ENCODE results near the gene SYCP2. TPM values are rescaled to one million over a fixed set of nuclear protein-coding genes. Genes with fewer than 3 reads are reported as not detected.
A peak's percentile ranks its signal among the peaks of the same experiment; 100 is the strongest.

SYCP2 gene
- total RNA-seq, 1 donor from 2014 or later: 0.88 TPM

DNA sequence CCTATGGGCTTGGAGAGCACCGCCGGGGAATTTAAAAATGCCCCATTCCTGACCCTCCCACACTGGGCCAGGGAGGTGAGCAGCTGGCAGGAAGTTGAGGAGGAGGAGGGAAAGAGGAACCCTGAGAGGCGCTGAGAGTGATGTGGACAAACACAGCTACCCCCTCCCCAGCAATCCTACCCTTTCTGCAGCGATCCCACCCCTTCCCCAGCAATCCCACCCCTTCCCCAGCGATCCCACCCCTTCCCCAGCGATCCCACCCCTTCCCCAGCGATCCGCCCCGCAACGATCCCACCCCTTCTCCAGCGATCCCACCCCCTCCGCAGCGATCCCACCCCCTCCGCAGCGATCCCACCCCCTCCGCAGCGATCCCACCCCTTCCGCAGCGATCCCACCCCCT lies 111.6 kb downstream of the SYCP2 start:
- Mint-ChIP-seq H3K36me3 (no peaks in the 10 kb centered on the region), H3K9me3 (no peaks in the 10 kb centered on the region), H3K27me3 (ENCODE audit: insufficient read depth, low read depth) (peaks cover 12% of the 10 kb centered on the region), H3K4me3 (no peak overlapping the region), H3K27ac (no peak overlapping the region), H3K4me1 (peaks cover 15% of the 10 kb centered on the region)
- Histone ChIP-seq H3K4me1 (no peaks in the 10 kb centered on the region), H2AFZ (replicated peaks) (no peak overlapping the region), H3K79me2 (ENCODE audit: low read depth) (no peaks in the 10 kb centered on the region), H3K9me3 (ENCODE audit: low read depth) (no peaks in the 10 kb centered on the region), H3K27me3 (no peaks in the 10 kb centered on the region), H3K9ac (no peak overlapping the region), H3K27ac (no peak overlapping the region), H3K36me3 (no peaks in the 10 kb centered on the region), H3K4me2 (no peak overlapping the region), H3K4me3 (no peak overlapping the region), H3F3A (ENCODE audit: low read depth) (no peaks in the 10 kb centered on the region), H4K20me1 (ENCODE audit: low read depth) (no peaks in the 10 kb centered on the region)
- DNase-seq (ENCODE audit: low spot score): no peak
- no peak for TF ChIP-seq EZH2 (IDR thresholded peaks at IDR 0.05)
- TF ChIP-seq EZH2phosphoT487 (IDR thresholded peaks at IDR 0.05): no peak
- TF ChIP-seq, protein P1, sequence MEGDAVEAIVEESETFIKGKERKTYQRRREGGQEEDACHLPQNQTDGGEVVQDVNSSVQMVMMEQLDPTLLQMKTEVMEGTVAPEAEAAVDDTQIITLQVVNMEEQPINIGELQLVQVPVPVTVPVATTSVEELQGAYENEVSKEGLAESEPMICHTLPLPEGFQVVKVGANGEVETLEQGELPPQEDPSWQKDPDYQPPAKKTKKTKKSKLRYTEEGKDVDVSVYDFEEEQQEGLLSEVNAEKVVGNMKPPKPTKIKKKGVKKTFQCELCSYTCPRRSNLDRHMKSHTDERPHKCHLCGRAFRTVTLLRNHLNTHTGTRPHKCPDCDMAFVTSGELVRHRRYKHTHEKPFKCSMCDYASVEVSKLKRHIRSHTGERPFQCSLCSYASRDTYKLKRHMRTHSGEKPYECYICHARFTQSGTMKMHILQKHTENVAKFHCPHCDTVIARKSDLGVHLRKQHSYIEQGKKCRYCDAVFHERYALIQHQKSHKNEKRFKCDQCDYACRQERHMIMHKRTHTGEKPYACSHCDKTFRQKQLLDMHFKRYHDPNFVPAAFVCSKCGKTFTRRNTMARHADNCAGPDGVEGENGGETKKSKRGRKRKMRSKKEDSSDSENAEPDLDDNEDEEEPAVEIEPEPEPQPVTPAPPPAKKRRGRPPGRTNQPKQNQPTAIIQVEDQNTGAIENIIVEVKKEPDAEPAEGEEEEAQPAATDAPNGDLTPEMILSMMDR (IDR thresholded peaks at IDR 0.05): no peak

DNA sequence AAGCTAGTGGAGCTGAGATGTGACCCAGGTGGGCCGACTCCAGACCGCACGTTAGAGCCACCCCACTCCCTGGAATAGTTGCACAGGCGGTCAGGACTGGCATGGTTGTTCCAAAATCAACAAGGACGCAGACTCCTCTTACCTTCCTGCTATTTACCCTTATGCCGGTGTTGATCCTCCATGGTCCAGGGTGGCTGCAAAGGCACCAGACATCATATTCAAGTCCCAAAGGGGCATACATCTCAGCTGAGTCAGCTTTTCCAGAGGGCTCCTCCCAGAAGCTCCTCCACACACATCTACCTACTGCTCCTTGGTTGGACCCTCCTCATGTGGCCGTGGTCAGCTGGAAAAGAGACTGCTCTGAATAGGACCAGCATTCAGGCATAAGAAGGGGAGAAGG lies 112.2 kb downstream of the SYCP2 start:
- no peaks in the 10 kb centered on the region for H3K27me3 ChIP-seq
- TF ChIP-seq EZH2 (IDR thresholded peaks at IDR 0.05): no peak
- DNase-seq (ENCODE audit: low spot score): no peak

DNA sequence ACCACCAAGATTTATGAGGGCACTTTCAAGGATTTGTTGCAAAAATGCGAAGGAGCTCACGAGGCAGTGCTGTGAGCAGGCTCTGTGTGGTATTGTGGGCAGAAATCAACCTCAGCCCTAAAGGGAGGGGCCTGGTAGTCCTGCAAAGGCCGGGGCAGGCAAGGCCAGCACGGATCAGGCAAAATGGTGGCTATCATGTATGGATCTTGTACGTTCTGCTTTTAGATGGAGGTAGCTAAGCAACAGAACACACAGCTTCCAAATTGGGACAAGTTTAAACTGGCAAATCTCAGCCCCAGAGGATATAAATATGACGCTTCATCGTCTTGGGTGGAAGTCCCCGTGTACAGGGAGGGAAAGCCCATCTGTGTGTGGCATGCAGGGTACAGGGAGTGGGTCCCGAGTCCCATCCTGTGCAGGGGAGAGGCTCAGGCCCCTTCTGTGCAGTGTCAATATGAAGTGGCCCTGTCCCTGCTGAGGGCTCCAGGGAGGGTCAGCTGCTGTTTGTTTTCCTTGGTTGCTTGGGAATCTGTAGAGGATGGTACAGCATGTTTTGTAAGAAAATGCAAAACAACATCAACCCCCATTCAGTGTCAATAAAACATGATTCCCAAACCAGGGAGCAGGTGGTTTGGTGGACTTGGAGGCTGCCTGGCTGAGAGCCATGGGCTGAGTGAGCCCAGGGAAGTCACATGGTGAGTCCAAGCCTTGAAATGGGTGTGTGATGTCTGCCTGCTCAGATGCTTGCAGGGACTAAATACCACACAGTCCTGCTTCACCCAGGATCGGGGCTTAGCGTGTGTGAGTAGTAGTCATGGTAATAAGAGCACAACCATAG lies 113.0 kb downstream of the SYCP2 start:
- TF ChIP-seq EZH2 (IDR thresholded peaks at IDR 0.05) (no peak), EZH2phosphoT487 (IDR thresholded peaks at IDR 0.05) (no peak)
- TF ChIP-seq, protein P1 (IDR thresholded peaks at IDR 0.05): no peak
- Histone ChIP-seq H4K20me1 (ENCODE audit: low read depth) (no peaks in the 10 kb centered on the region), H3K4me1 (no peaks in the 10 kb centered on the region), H2AFZ (replicated peaks) (no peak overlapping the region), H3K4me3 (no peak overlapping the region), H3F3A (ENCODE audit: low read depth) (no peaks in the 10 kb centered on the region), H3K27ac (no peak overlapping the region), H3K36me3 (no peaks in the 10 kb centered on the region), H3K4me2 (no peak overlapping the region), H3K79me2 (ENCODE audit: low read depth) (no peaks in the 10 kb centered on the region), H3K27me3 (no peaks in the 10 kb centered on the region), H3K9ac (no peak overlapping the region), H3K9me3 (ENCODE audit: low read depth) (no peaks in the 10 kb centered on the region)
- Mint-ChIP-seq H3K9me3 (no peaks in the 10 kb centered on the region), H3K36me3 (no peaks in the 10 kb centered on the region), H3K27ac (no peak overlapping the region), H3K4me3 (peak overlapping the region; percentile 46), H3K4me1 (peaks cover 9% of the 10 kb centered on the region), H3K27me3 (ENCODE audit: insufficient read depth, low read depth) (peaks cover 9% of the 10 kb centered on the region)
- DNase-seq (ENCODE audit: low spot score): no peak

More for the DNA sequence above, 112.2 kb downstream of the SYCP2 start:
- H3K36me3 ChIP-seq: no peaks in the 10 kb centered on the region
- no peaks in the 10 kb centered on the region for H3K9me3 ChIP-seq (ENCODE audit: low read depth)
- no peak overlapping the region for H3K4me2 ChIP-seq
- H3K27ac Mint-ChIP-seq: no peak overlapping the region
- H3K9ac ChIP-seq: no peak overlapping the region
- H3F3A ChIP-seq (ENCODE audit: low read depth): no peaks in the 10 kb centered on the region
- H3K4me3 Mint-ChIP-seq: no peak overlapping the region
- no peak overlapping the region for H3K27ac ChIP-seq
- H3K9me3 Mint-ChIP-seq: no peaks in the 10 kb centered on the region
- H3K4me1 ChIP-seq: no peaks in the 10 kb centered on the region
- H4K20me1 ChIP-seq (ENCODE audit: low read depth): no peaks in the 10 kb centered on the region
- H3K79me2 ChIP-seq (ENCODE audit: low read depth): no peaks in the 10 kb centered on the region
- peaks cover 11% of the 10 kb centered on the region for H3K4me1 Mint-ChIP-seq
- H3K4me3 ChIP-seq: no peak overlapping the region
- H3K27me3 Mint-ChIP-seq (ENCODE audit: insufficient read depth, low read depth): peaks cover 9% of the 10 kb centered on the region
- H3K36me3 Mint-ChIP-seq: no peaks in the 10 kb centered on the region
- no peak overlapping the region for H2AFZ ChIP-seq (replicated peaks)

Measured in neural progenitor cell (in vitro differentiated cells).